ENCODE data around the gene PPM1D.

Gene PPM1D

GRCh38 chr17:60615108-60615507, 15.1 kb downstream of the PPM1D start:
- no peak for DNase-seq (ENCODE audit: low read depth)
- TF ChIP-seq, protein P1, sequence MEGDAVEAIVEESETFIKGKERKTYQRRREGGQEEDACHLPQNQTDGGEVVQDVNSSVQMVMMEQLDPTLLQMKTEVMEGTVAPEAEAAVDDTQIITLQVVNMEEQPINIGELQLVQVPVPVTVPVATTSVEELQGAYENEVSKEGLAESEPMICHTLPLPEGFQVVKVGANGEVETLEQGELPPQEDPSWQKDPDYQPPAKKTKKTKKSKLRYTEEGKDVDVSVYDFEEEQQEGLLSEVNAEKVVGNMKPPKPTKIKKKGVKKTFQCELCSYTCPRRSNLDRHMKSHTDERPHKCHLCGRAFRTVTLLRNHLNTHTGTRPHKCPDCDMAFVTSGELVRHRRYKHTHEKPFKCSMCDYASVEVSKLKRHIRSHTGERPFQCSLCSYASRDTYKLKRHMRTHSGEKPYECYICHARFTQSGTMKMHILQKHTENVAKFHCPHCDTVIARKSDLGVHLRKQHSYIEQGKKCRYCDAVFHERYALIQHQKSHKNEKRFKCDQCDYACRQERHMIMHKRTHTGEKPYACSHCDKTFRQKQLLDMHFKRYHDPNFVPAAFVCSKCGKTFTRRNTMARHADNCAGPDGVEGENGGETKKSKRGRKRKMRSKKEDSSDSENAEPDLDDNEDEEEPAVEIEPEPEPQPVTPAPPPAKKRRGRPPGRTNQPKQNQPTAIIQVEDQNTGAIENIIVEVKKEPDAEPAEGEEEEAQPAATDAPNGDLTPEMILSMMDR (IDR thresholded peaks at IDR 0.05; ENCODE audit: insufficient read depth, low read depth, low read length, missing control alignments): no peak
- no peak overlapping the region for H3K4me3 ChIP-seq (ENCODE audit: low read length)

DNA sequence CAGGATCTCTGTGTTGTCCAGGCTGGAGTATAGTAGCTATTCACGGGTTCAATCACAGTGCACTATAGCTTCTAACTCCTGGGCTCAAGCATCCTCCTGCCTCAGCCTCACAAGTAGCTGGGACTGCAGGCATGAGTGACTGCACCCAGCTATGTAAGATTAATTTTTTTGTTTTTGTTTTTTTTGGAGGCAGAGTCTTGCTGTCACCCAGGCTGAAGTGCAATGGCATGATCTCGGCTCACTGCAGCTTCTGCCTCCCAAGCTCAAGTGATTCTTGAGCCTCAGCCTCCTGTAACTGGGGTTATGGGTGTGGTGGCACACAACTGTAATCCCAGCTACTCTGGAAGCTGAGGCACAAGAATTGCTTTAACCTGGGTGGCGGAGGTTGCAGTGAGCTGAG, 15.8 kb downstream of the PPM1D start:
- no peak for DNase-seq (ENCODE audit: low read depth)
- H3K4me3 ChIP-seq (ENCODE audit: low read length): no peak overlapping the region
- TF ChIP-seq, protein P1 (IDR thresholded peaks at IDR 0.05; ENCODE audit: insufficient read depth, low read depth, low read length, missing control alignments): no peak

- H3K4me3 ChIP-seq (ENCODE audit: low read length): no peak overlapping the region
- TF ChIP-seq, protein P1 (IDR thresholded peaks at IDR 0.05; ENCODE audit: insufficient read depth, low read depth, low read length, missing control alignments): no peak
- no peak for DNase-seq (ENCODE audit: low read depth)
Observed at GRCh38 chr17:60618080-60618479, 18.1 kb downstream of the PPM1D start.

DNA sequence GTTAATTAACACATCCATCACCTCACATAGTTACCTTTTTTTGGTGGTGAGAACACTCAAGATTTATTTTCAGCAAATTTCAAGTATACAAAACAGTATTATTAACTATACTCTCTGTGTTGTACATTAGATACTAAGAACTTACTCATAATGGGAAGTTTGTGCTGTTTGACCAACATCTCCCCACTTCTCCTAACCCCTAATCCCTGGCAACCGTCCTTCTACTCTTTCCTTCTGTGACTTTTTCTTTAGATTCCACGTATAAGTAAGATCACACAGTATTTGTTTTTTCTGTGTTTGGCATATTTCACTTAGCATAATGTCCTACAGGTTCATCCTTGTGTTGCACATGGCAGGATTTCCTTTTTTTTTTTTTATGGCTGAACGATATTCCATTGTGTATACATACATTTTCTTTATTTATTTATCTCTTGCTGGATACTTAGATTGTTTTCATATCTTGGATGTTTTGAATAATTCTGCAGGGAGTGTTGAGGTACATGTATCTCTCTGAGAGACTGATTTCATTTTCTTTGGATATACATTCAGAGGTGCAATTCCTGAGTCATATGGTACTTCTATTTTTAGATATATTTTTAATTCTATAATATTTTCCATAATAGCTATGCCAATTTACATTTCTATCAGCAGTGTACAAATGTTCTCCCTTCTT, 19.0 kb downstream of the PPM1D start:
- TF ChIP-seq, protein P1 (IDR thresholded peaks at IDR 0.05; ENCODE audit: insufficient read depth, low read depth, low read length, missing control alignments): no peak
- no peak for DNase-seq (ENCODE audit: low read depth)
- no peak overlapping the region for H3K4me3 ChIP-seq (ENCODE audit: low read length)

GRCh38 chr17:60622961-60623360, 23.0 kb downstream of the PPM1D start:
- TF ChIP-seq, protein P1 (IDR thresholded peaks at IDR 0.05; ENCODE audit: insufficient read depth, low read depth, low read length, missing control alignments): no peak
- no peak for DNase-seq (ENCODE audit: low read depth)
- H3K4me3 ChIP-seq (ENCODE audit: low read length): no peak overlapping the region

DNA sequence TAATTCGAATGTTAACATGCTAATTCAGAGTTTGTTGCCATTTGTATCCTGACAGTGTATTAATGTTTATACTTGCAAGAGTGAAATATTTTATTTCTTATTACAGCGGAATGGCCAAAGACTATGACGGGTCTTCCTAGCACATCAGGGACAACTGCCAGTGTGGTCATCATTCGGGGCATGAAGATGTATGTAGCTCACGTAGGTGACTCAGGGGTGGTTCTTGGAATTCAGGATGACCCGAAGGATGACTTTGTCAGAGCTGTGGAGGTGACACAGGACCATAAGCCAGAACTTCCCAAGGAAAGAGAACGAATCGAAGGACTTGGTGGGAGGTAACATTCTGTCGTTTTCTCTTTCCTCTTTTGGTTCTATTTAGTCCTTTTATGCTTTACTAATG, 23.4 kb downstream of the PPM1D start:
- DNase-seq (ENCODE audit: low read depth): no peak

More for the DNA sequence above, 23.4 kb downstream of the PPM1D start:
- TF ChIP-seq, protein P1 (IDR thresholded peaks at IDR 0.05; ENCODE audit: insufficient read depth, low read depth, low read length, missing control alignments): no peak
- H3K4me3 ChIP-seq (ENCODE audit: low read length): no peak overlapping the region
